GM12878 (cell line): Measurements from ENCODE around the gene CAMTA2. TPM values are rescaled to one million over a fixed set of nuclear protein-coding genes. Genes with fewer than 3 reads are reported as not detected.

Experiments
- ATAC-seq: fragments of 200-7000 bp; cut with Tn5 transposase; 3 replicates; pipeline ENCODE4 v1.9.1; 2020; ENCODE audit warnings: mild to moderate bottlenecking, moderate library complexity
- BruUV-seq: library from RNA; stranded (reverse); fragments of 400-500 nt; replicated peaks from 2 replicates; lab custom pipeline; 2021; lab: Mats Ljungman, UMichigan
- CTCF ChIA-PET: fragments of 300-600 bp; sonication (Branson Sonifier 250); formaldehyde crosslinking; extraction: SDS; loops from one replicate; lab custom pipeline; 2021; ENCODE audit warnings: inconsistent platforms; lab: Yijun Ruan, JAX
- POLR2A ChIA-PET: fragments of 350-600 bp; formaldehyde crosslinking; extraction: SDS; loops from one replicate; lab custom pipeline; 2021; ENCODE audit warnings: inconsistent platforms; lab: Charles Lee
- RAD21 ChIA-PET: fragments of 300-600 bp; sonication (Branson Sonifier 250); formaldehyde crosslinking; loops from one replicate; lab custom pipeline; 2023; ENCODE audit warnings: antibody characterized with exemption; ENCODE audit not compliant: unreplicated experiment; lab: Charles Lee
- SMC1A ChIA-PET: fragments of 300-600 bp; sonication (Branson Sonifier 250); formaldehyde crosslinking; loops from one replicate; lab custom pipeline; 2023; ENCODE audit not compliant: unreplicated experiment, uncharacterized antibody; lab: Charles Lee
- DNase-seq: peaks from one replicate; pipeline ENCODE4 v3.0.0-alpha.2; 2011; ENCODE audit warnings: low read depth, low spot score
- FAIRE-seq: peaks from 3 replicates; lab custom pipeline; 2011; peaks lifted over from hg19 to GRCh38; lab: Jason Lieb, UNC
- H2AFZ ChIP-seq: 2 replicates; pipeline ENCODE4 v1.6.0; 2011; ENCODE audit warnings: low read depth, low read length, control low read depth; ENCODE audit not compliant: control insufficient read depth
- H3K27ac ChIP-seq: 2 replicates; pipeline ENCODE4 v1.5.1; 2011; ENCODE audit warnings: control low read depth; ENCODE audit not compliant: control insufficient read depth, insufficient read depth
- H3K27me3 ChIP-seq, 2 experiments: replicated peaks in 1 of 2; 2 replicates each; pipeline versions ENCODE4 v1.6.0 to v1.6.1; 2011; ENCODE audit warnings: low read length in 1 of 2; ENCODE audit not compliant: control insufficient read depth in 2 of 2, insufficient read depth in 2 of 2
- H3K36me3 ChIP-seq, 2 experiments: 2 replicates each; pipeline ENCODE4 v1.5.1; 2011; ENCODE audit warnings: low read length in 1 of 2; ENCODE audit not compliant: control insufficient read depth in 2 of 2, insufficient read depth in 2 of 2
- H3K4me1 ChIP-seq: 2 replicates; pipeline ENCODE4 v1.6.1; 2011; ENCODE audit warnings: mild to moderate bottlenecking, low read length, moderate library complexity, mixed read lengths; ENCODE audit not compliant: control insufficient read depth, insufficient read depth
- H3K4me2 ChIP-seq: 2 replicates; pipeline ENCODE4 v1.6.0; 2011; ENCODE audit warnings: control low read depth; ENCODE audit not compliant: control insufficient read depth, insufficient read depth
- H3K4me3 ChIP-seq: fragments of 200-600 bp; sonication (generic); 2 replicates; pipeline ENCODE4 v1.5.1; 2016
- H3K79me2 ChIP-seq: 2 replicates; pipeline ENCODE4 v1.6.0; 2011; ENCODE audit warnings: low read length; ENCODE audit not compliant: control insufficient read depth, insufficient read depth
- H3K9ac ChIP-seq: 2 replicates; pipeline ENCODE4 v1.8.0; 2011; ENCODE audit warnings: low read length, control low read depth, mixed read lengths; ENCODE audit not compliant: control insufficient read depth, insufficient read depth
- H3K9me3 ChIP-seq: replicated peaks from 3 replicates; pipeline ENCODE4 v1.5.1; 2011; ENCODE audit warnings: mild to moderate bottlenecking, low read length; ENCODE audit not compliant: control insufficient read depth, insufficient read depth
- H4K20me1 ChIP-seq: 2 replicates; pipeline ENCODE4 v1.6.0; 2011; ENCODE audit not compliant: control insufficient read depth, insufficient read depth
- BMI1 ChIP-seq: fragments of 450-650 bp; IDR thresholded peaks from 2 replicates; pipeline ENCODE4 v1.6.1; 2016; ENCODE audit warnings: mild to moderate bottlenecking, moderate library complexity, borderline replicate concordance
- CBFB ChIP-seq: IDR thresholded peaks from 2 replicates; pipeline ENCODE4 v1.6.1; 2016; ENCODE audit warnings: antibody characterized with exemption, low read depth
- CREB1 ChIP-seq: IDR thresholded peaks from 2 replicates; pipeline ENCODE4 v1.6.1; 2012; ENCODE audit warnings: low read depth, mild to moderate bottlenecking, inconsistent platforms
- E2F4 ChIP-seq: IDR thresholded peaks from 2 replicates; pipeline ENCODE4 v1.6.1; 2012; ENCODE audit warnings: low read depth, low read length, improper control_type of control experiment
- ELK1 ChIP-seq: IDR thresholded peaks from 2 replicates; pipeline ENCODE4 v1.6.1; 2012; ENCODE audit warnings: low read depth, low read length, improper control_type of control experiment
- HDAC6 ChIP-seq: fragments of 200-600 bp; sonication (generic); IDR thresholded peaks from one replicate; pipeline ENCODE4 v1.8.0; 2017; ENCODE audit warnings: antibody characterized with exemption; ENCODE audit not compliant: unreplicated experiment
- IRF4 ChIP-seq: IDR thresholded peaks from 2 replicates; pipeline ENCODE4 v1.6.1; 2011; ENCODE audit warnings: low read depth, low read length
- NR2C1 ChIP-seq: fragments of 450-650 bp; IDR thresholded peaks from 2 replicates; pipeline ENCODE4 v1.6.1; 2017; ENCODE audit warnings: antibody characterized with exemption, mild to moderate bottlenecking, moderate library complexity
- RUNX3 ChIP-seq: IDR thresholded peaks from 2 replicates; pipeline ENCODE4 v1.6.1; 2012; ENCODE audit warnings: low read length, inconsistent platforms
- TARDBP ChIP-seq: IDR thresholded peaks from 2 replicates; pipeline ENCODE4 v1.6.1; 2016; ENCODE audit warnings: borderline replicate concordance
- TCF7 ChIP-seq: IDR thresholded peaks from 2 replicates; pipeline ENCODE4 v1.6.1; 2014; ENCODE audit warnings: antibody characterized with exemption, borderline replicate concordance
- WGBS: methylation state at CpG from one replicate; pipeline ENCODE4 v1.1.6; 2016; ENCODE audit warnings: low lambda C conversion rate; ENCODE audit not compliant: insufficient replicate concordance, insufficient coverage; ENCODE audit errors: missing lambda C conversion rate; 5-methylcytosine and 5-hydroxymethylcytosine counted together
- in situ Hi-C: fragments of 300-500 bp; cut with MboI; formaldehyde crosslinking; loops from 9 replicates; pipeline ENCODE4 v1.14.3; 2018; ENCODE audit warnings: mixed read lengths
- intact Hi-C: fragments of 100-400 bp; cut with micrococcal nuclease; formaldehyde crosslinking; loops from one replicate; pipeline ENCODE4 v1.14.2; 2022; ENCODE audit not compliant: unreplicated experiment
- polyA plus RNA-seq, 11 experiments: library from polyadenylated mRNA; depleted of rRNA in 4 of 11; unstranded in 6 of 11; stranded (reverse) in 5 of 11; fragments of >200 nt; fragmentation: Nextera tagmentation in 4 of 11; fragmentation: Illumina TruSeq in 1 of 11; extraction: Ambion mirVana in 4 of 11; extraction: Trizol in 1 of 11; gene quantifications; 1 replicate in 1 of 11; 2 replicates in 10 of 11; pipeline versions ENCODE4 v1.2.1 to v1.2.3, GENCODE V29; 2011 to 2016; ENCODE audit warnings: inconsistent platforms in 2 of 11, missing spikeins in 2 of 11, low read depth in 1 of 11
- total RNA-seq, 4 experiments: library from RNA; depleted of rRNA in 3 of 4; stranded (reverse); fragments of >200 nt in 3 of 4; fragmentation: Illumina TruSeq in 1 of 4; extraction: Trizol in 1 of 4; gene quantifications; 2 replicates each; pipeline versions ENCODE4 v1.2.1 to v1.2.3, GENCODE V29; 2013 to 2021

The CAMTA2 gene
- total and polyA plus RNA-seq, 10 of the 15 experiments (the other 5 are each of a cell fraction or from before 2014, with no cell fraction given) = 0.42 to 29.3 (median 11.2) TPM

GRCh38 chr17:5022171-5022711, 34.8 kb upstream of the CAMTA2 start (continued):
- no peak for TF ChIP-seq IRF4
- TF ChIP-seq TCF7 = no peak

GRCh38 chr17:5020502-5021023, 33.1 kb upstream of the CAMTA2 start:
- Histone ChIP-seq H3K4me2 (no peak overlapping the region), H3K4me1 (peaks cover 12% of the 10 kb centered on the region), H3K27me3 (no peaks in the 10 kb centered on the region), H3K9ac (no peak overlapping the region), H3K9me3 (no peaks in the 10 kb centered on the region), H3K4me3 (no peak overlapping the region), H3K79me2 (no peaks in the 10 kb centered on the region), H2AFZ (no peak overlapping the region), H3K27ac (no peak overlapping the region), H3K36me3 (peaks cover 9 to 24% of the 10 kb centered on the region in 2 experiments), H4K20me1 (no peaks in the 10 kb centered on the region)
- TF ChIP-seq ELK1 (no peak), BMI1 (no peak), HDAC6 (no peak), CREB1 (no peak), E2F4 (no peak), RUNX3 (no peak), CBFB (no peak), NR2C1 (no peak), TARDBP (no peak)
- WGBS = 91% methylated on average over 20 of the region's 20 CpGs
- intact Hi-C loops = no loop called here
- ChIA-PET CTCF (no interaction called here), SMC1A (interaction anchor here (1.4 kb wide), 1 partner anchor 42 kb away, joined by 3 read pairs; no protein-coding TSS in a partner anchor), POLR2A (no interaction called here), RAD21 (no interaction called here)
- FAIRE-seq (no peak), DNase-seq (no peak), ATAC-seq (no peak)
- BruUV-seq = no TSS peak
- in situ Hi-C loops = no loop called here
